Measurements from ENCODE around the gene TBC1D22B. TPM values are rescaled to one million over a fixed set of nuclear protein-coding genes. Genes with fewer than 3 reads are reported as not detected.
A peak's percentile ranks its signal among the peaks of the same experiment; 100 is the strongest.

Gene TBC1D22B
- total and polyA plus RNA-seq, 2 of the 13 experiments (the other 11 are each of a cell fraction or from before 2014, with no cell fraction given), result 9.7 to 12.9 TPM

DNA sequence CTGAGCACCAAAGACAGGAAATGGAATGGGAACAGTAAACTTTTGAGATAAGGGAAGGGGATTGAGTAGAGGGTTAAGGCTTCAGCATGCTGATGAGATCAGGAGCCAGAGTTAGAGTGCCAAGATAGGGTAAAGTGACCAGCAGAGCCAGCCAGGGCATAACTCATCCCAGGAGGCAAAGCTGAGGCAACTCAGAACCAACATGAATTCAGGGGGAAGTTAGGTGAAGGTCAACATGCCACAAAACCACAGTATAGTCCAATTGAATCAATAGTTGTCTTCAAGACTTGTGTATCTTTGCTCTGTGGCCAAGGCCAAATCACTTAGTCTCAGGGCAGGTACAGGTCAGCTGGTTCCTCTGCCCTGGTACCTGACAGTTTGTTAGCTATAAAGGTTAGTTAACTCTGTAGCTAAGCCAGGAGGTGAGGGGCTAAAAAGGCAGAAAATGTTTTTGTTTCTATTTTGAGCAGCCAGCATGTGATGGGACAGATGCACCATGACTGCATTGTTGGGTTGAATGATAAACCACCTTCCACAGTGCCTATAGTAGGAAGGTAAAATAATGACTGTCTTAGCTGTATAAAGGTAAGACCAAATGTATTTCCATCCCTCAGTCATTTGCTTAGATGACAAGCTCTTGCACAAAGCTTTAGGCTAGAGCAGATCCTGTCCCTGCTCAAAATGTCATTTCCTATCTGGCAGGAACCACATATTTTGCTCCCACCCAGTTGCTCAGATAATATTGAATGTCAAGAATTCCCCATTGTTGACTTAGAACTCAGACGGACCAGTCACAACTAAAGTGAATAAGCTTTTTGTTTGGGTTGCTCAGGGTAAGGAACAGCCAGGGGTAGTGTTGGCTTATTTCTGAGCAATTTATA lies 112.0 kb downstream of the TBC1D22B start (continued):
- TF ChIP-seq, protein P1, sequence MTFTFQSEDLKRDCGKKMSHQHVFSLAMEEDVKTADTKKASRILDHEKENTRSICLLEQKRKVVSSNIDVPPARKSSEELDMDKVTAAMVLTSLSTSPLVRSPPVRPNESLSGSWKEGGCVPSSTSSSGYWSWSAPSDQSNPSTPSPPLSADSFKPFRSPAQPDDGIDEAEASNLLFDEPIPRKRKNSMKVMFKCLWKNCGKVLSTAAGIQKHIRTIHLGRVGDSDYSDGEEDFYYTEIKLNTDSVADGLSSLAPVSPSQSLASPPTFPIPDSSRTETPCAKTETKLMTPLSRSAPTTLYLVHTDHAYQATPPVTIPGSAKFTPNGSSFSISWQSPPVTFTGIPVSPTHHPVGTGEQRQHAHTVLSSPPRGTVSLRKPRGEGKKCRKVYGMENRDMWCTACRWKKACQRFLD (CRISPR knock-in tag; IDR thresholded peaks at IDR 0.05; ENCODE audit: borderline replicate concordance), result no peak
- TF ChIP-seq AKAP8 (CRISPR knock-in tag; IDR thresholded peaks at IDR 0.05) (no peak), JUNB (CRISPR knock-in tag; IDR thresholded peaks at IDR 0.05; ENCODE audit: borderline replicate concordance) (no peak), SCMH1 (CRISPR knock-in tag; IDR thresholded peaks at IDR 0.05; ENCODE audit: borderline replicate concordance) (no peak), GLI4 (CRISPR knock-in tag; IDR thresholded peaks at IDR 0.05; ENCODE audit: borderline replicate concordance) (0 out of 2 replicates have a peak, but pooled peaks have one; percentile 66), ISX (CRISPR knock-in tag; conservative IDR thresholded peaks at IDR 0.05) (no peak)
- TF ChIP-seq, protein P2, sequence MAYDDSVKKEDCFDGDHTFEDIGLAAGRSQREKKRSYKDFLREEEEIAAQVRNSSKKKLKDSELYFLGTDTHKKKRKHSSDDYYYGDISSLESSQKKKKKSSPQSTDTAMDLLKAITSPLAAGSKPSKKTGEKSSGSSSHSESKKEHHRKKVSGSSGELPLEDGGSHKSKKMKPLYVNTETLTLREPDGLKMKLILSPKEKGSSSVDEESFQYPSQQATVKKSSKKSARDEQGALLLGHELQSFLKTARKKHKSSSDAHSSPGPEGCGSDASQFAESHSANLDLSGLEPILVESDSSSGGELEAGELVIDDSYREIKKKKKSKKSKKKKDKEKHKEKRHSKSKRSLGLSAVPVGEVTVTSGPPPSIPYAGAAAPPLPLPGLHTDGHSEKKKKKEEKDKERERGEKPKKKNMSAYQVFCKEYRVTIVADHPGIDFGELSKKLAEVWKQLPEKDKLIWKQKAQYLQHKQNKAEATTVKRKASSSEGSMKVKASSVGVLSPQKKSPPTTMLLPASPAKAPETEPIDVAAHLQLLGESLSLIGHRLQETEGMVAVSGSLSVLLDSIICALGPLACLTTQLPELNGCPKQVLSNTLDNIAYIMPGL (CRISPR knock-in tag; IDR thresholded peaks at IDR 0.05; ENCODE audit: borderline replicate concordance in 1 of 2, low read depth in 1 of 2), result peak in 1 of 2 experiments; percentile 52; a peak in 1 of 4 replicates
- TF ChIP-seq, protein P3, sequence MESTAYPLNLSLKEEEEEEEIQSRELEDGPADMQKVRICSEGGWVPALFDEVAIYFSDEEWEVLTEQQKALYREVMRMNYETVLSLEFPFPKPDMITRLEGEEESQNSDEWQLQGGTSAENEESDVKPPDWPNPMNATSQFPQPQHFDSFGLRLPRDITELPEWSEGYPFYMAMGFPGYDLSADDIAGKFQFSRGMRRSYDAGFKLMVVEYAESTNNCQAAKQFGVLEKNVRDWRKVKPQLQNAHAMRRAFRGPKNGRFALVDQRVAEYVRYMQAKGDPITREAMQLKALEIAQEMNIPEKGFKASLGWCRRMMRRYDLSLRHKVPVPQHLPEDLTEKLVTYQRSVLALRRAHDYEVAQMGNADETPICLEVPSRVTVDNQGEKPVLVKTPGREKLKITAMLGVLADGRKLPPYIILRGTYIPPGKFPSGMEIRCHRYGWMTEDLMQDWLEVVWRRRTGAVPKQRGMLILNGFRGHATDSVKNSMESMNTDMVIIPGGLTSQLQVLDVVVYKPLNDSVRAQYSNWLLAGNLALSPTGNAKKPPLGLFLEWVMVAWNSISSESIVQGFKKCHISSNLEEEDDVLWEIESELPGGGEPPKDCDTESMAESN (CRISPR knock-in tag; conservative IDR thresholded peaks at IDR 0.05), result 0 out of 2 replicates have a peak, but pooled peaks have one; percentile 39
- TF ChIP-seq, protein P4, sequence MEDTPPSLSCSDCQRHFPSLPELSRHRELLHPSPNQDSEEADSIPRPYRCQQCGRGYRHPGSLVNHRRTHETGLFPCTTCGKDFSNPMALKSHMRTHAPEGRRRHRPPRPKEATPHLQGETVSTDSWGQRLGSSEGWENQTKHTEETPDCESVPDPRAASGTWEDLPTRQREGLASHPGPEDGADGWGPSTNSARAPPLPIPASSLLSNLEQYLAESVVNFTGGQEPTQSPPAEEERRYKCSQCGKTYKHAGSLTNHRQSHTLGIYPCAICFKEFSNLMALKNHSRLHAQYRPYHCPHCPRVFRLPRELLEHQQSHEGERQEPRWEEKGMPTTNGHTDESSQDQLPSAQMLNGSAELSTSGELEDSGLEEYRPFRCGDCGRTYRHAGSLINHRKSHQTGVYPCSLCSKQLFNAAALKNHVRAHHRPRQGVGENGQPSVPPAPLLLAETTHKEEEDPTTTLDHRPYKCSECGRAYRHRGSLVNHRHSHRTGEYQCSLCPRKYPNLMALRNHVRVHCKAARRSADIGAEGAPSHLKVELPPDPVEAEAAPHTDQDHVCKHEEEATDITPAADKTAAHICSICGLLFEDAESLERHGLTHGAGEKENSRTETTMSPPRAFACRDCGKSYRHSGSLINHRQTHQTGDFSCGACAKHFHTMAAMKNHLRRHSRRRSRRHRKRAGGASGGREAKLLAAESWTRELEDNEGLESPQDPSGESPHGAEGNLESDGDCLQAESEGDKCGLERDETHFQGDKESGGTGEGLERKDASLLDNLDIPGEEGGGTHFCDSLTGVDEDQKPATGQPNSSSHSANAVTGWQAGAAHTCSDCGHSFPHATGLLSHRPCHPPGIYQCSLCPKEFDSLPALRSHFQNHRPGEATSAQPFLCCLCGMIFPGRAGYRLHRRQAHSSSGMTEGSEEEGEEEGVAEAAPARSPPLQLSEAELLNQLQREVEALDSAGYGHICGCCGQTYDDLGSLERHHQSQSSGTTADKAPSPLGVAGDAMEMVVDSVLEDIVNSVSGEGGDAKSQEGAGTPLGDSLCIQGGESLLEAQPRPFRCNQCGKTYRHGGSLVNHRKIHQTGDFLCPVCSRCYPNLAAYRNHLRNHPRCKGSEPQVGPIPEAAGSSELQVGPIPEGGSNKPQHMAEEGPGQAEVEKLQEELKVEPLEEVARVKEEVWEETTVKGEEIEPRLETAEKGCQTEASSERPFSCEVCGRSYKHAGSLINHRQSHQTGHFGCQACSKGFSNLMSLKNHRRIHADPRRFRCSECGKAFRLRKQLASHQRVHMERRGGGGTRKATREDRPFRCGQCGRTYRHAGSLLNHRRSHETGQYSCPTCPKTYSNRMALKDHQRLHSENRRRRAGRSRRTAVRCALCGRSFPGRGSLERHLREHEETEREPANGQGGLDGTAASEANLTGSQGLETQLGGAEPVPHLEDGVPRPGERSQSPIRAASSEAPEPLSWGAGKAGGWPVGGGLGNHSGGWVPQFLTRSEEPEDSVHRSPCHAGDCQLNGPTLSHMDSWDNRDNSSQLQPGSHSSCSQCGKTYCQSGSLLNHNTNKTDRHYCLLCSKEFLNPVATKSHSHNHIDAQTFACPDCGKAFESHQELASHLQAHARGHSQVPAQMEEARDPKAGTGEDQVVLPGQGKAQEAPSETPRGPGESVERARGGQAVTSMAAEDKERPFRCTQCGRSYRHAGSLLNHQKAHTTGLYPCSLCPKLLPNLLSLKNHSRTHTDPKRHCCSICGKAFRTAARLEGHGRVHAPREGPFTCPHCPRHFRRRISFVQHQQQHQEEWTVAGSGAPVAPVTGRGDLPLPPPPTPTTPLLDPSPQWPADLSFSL (CRISPR knock-in tag; IDR thresholded peaks at IDR 0.05), result 0 out of 2 replicates have a peak, but pooled peaks have one; percentile 28
- TF ChIP-seq, protein P5, sequence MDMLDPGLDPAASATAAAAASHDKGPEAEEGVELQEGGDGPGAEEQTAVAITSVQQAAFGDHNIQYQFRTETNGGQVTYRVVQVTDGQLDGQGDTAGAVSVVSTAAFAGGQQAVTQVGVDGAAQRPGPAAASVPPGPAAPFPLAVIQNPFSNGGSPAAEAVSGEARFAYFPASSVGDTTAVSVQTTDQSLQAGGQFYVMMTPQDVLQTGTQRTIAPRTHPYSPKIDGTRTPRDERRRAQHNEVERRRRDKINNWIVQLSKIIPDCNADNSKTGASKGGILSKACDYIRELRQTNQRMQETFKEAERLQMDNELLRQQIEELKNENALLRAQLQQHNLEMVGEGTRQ (IDR thresholded peaks at IDR 0.05; ENCODE audit: low read depth, low read length), result no peak
- TF ChIP-seq, protein P5 (CRISPR knock-in tag; IDR thresholded peaks at IDR 0.05; ENCODE audit: borderline replicate concordance), result peak; percentile 39; the same call in 1 of the 2 replicates

Data from HepG2 (cell line).